NCI-H1417 treated with DMSO at 0.1 percent for 48 hours (cell line): ENCODE data around the gene LCE3E.
"Not testable (repeated sequence)": the region's sequence is repeated elsewhere in the genome, so short reads cannot be mapped to it uniquely, and the experiment has no call there.

ENCODE experiments used
- DNase-seq: peaks from one replicate; lab custom pipeline; 2025; lab: John Stamatoyannopoulos, UW

LCE3E gene, protein sequence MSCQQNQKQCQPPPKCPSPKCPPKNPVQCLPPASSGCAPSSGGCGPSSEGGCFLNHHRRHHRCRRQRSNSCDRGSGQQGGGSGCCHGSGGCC

DNA sequence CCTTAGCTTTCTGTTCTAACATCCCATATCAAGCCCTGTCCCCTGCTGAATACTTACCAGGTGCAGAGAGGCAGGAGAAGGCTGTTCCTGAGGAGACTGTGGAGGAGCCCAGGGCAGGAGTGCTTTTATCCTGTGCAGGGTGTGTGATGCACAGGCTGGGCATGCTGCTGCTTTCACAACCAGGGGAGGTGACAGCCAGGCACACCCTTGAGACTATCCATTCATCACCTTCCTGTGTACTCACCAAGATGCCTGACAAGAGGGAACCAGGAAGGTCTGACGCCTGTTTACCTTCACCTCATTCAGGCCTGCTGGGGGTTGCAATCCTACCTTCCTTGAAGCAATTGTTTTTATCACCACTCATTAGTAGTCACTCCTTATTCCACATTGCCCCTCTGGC, at the start of gene LCE3E:
Gene LCE3E (minus strand): TSS at position 100 of the 400 bp plus-strand sequence. CDS start 572 bp downstream, outside the sequence.
- DNase-seq, result no peak

DNA sequence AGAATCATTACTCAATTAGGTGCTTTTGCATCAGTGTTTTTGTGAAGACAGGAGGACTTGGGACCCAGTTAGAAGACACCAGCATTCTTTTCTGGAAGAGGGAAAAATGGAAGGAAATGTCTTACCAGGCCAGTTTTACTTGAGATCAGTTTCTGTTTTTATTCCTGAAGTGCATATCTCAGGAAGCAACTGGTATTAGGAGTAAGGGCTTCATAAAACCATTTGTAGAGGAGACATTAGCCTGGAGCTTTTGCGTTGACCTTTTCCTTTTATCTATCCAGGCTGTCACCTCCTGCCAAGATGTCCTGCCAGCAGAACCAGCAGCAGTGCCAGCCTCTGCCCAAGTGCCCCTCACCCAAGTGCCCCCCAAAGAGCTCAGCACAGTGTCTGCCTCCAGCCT, 46.9 kb upstream of the LCE3E start, which contains the start of gene LCE3B:
Gene LCE3B (plus strand): TSS at position 301 of the 400 bp plus-strand sequence. CDS start 0 bp downstream, at position 301.
- no peak for DNase-seq

- no peak for DNase-seq
These were observed 33.4 kb upstream of the LCE3E start, which contains the start of gene LCE3C for GRCh38 chr1:152599934-152600333. LCE3C (plus strand) TSS chr1:152600234; CDS start chr1:152600732, 498 bp downstream.

DNA sequence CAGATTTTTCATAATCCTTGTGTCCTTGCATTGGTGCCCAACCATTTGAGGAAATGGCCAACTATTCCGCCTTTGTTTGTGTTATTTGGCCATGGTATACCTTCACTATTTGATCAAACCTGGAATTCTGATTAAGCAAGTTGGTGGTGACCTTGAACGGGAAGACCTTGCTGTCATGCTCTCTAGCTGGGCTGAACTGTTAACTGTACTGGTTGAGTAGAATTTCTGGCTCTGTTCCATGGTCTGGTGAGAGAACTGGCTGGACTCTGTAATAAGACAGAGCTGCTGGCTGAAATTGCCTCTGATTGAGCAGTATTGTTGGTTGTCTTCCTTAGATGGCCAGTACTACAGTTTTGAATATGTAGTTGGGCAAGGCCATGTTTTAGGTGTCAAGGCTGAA, 30.4 kb upstream of the LCE3E start:
- no peak for DNase-seq

DNA sequence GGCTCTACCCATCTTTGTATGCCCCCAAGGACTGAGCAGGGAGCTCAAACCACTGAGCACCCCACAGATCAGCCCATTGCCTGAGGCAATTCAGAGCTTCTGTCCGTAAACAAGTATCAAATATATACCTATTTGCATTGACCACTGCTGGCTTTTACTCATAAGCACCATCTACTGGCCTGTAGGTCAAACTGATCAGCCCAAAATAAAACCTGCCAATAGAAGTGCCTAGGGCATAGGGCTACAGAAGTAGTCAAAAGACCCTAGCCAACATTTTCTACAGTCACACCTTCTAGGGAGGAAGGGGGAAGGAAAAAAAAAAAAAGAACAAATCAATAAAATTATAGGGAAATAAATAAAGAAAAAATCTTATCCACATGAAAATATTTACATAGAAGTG, 19.0 kb upstream of the LCE3E start:
- DNase-seq, result no peak

DNA sequence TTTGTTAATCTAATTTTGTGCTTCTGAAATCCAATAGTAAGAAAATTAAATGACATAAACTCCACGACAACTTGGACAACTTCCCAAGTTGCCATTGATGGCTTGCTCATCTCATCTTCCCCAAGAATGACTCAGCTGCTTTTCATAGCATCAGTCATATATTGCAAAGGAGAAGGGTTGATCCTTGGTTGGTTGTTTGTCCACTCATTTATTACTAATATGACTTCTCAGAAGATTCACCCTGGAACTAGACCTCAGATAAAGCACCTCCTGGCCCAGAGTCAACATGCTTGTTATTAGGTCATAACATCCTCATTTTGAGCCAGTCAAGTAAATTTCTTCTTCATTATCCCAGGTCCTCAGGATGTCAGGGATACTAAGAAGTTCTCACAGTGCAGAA, 16.1 kb upstream of the LCE3E start:
- DNase-seq, result no peak

DNA sequence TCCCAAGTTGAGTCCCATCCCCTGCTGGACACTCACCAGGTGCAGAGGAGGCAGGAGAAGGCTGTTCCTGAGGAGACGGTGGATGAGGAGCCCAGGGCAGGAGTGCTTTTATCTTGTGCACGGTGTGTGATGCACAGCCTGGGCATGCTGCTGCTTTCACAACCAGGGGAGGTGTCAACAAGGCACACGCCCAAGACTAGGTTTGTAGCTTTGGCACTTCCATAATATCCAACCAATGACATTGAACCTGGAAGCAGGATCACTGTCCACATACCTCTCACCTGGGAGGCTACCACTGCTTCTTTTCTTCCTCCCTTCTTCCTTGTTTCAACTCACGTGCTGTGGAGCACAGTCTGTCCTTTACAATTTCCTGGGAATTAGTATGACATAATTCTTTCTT, 13.9 kb upstream of the LCE3E start, which contains the start of gene LCE3D:
Gene LCE3D (minus strand): TSS at position 84 of the 400 bp plus-strand sequence. CDS start 580 bp downstream, outside the sequence.
- no peak for DNase-seq

DNA sequence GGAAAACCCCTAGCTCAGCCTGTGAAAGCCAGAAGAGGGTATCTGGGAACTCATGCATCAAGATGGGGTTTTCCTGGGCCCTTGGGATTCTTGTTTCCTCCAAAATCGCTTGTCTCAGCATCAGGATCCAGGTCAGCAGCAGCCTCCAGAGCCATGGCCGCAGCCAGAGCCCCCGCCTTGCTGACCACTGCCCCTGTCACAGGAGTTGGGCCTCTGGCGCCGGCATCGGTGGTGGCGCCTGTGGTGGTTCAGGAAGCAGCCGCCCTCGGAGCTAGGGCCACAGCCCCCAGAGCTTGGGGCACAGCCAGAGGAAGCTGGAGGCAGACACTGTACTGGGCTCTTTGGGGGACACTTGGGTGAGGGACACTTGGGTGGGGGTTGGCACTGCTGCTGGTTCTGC, 12.9 kb upstream of the LCE3E start:
- DNase-seq, result not testable (repeated sequence)

DNA sequence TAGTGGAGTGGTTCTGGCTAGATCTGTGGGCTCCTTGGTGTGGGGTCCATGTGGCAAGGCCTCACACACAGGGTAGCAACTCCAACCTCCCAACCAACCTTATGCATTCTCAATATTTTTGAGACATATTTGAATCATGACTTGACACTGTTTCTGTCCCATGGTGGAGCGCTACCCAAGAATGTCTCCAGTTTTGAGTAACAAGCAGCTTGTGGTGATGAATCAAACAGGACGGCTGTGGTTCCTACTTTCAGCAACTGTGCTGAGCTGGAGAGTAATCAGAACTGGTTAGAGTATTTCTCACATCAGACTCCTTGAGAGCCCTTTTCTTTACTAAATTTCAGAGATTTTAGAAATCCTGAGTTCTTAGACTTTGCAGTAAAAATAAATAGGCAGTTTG, 10.6 kb upstream of the LCE3E start:
- no peak for DNase-seq

DNA sequence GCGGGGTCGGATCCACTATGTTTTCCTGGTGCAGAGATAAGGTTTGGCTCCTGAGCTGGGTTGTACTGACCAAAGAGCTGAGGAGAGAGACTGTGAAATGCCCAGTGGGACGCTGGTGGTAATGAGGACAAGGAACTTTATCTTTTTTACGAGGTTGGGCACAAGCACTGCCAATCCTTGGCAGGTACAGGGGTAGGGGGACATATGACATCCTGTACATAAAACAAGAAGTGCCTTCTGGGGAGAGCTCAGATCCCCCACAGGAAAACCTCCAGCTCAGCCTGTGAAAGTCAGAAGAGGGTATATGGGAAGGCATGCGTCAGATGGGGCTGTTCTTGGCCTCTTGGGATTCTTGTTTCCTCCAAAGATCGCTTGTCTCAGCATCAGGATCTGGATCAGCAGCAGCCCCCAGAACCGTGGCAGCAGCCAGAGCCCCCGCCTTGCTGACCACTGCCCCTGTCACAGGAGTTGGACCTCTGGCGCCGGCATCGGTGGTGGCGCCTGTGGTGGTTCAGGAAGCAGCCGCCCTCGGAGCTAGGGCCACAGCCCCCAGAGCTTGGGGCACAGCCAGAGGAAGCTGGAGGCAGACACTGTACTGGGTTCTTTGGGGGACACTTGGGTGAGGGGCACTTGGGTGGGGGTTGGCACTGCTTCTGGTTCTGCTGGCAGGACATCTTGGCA, 905 bp downstream of the LCE3E start:
- no peak for DNase-seq

DNA sequence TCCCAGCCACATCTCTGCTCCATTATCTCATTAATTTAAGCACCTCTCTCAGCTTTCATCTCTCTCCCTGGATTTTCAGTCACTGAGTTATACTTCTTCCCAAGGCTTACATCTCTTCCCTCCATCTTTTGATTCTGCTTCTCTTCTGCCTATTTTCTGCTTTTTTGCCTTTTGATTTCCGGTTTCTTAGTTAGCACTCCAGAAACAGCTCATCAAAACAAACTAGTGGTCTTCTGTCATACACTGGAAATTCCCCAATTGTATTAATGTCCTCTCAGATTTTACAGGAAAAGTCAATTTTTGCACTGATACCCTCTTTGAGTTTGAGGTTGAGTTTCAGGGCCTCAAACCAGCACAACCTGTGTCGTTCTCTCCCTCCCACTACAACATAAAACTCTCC, 1.5 kb downstream of the LCE3E start:
- DNase-seq, result no peak

GRCh38 chr1:152548358-152548757, 18.2 kb downstream of the LCE3E start:
- not testable (repeated sequence) for DNase-seq

GRCh38 chr1:152546704-152547103, 19.9 kb downstream of the LCE3E start:
- DNase-seq, result no peak

GRCh38 chr1:152543820-152544219, 22.8 kb downstream of the LCE3E start:
- DNase-seq, result no peak

DNA sequence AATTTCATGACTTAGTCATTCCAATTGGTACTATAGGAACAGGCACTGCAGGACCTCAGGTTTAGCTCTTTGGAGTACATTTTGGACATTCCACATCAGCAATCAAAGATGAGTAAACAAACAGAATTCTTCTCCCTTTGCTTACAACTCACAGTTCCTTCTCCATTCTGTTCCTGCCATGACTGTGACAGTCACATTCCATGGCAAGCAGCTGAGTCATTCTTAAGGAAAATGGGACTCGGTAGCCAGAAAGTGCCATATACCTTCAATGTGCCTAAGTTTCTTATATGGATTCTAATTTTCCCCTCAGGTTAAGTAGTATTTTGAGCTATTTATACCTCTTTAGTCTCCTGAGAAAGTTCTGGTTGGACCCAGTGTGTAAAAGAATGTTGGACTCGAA, 26.7 kb downstream of the LCE3E start:
- no peak for DNase-seq

GRCh38 chr1:152537496-152537895, 29.1 kb downstream of the LCE3E start:
- no peak for DNase-seq

DNA sequence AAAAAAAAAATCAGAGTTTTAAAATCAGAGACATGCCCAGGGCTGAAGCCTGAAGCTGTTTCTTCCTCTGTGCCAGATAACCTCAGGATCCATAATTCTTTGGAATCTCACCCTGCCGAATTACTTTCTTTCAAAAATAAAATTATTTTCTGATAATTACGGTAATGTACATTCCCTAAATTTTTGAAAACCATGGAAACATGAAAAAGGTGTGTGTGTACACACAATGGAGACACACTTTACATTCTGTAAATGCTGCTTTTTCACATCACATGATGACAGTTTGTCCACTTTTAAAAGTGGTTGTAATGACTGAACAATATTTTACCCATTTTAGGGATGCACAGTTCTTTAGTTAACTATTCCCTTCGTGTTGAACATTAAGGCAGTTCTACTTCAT, 30.8 kb downstream of the LCE3E start:
- no peak for DNase-seq

GRCh38 chr1:152533327-152533938, 33.1 kb downstream of the LCE3E start:
- no peak for DNase-seq

- no peak for DNase-seq
These were observed 41.4 kb downstream of the LCE3E start for GRCh38 chr1:152525080-152525641.

GRCh38 chr1:152520561-152521090, 46.0 kb downstream of the LCE3E start:
- no peak for DNase-seq

DNA sequence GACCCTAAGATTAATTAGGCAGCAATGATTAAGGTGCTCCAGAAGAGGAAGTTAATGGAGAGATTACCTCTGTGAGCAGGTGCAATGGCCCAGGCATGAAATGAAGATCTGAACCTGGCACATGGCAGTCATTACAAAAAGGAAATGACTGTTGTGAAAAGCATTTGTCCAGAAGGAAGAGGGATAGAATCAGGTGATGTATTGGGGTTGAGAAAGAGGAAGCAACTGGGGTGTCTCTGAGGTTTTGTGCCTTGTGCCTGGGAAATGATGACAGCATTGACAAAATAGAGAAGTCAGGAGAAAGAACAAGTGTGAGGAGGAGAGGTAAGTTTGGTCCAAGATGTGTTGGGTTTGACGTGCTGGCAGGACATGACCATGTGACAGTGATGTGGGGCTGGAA, 46.7 kb downstream of the LCE3E start:
- no peak for DNase-seq

- DNase-seq, result no peak
These were observed 49.3 kb downstream of the LCE3E start for GRCh38 chr1:152517237-152517811.
